GM12878 (cell line): ENCODE data around the gene MAGEH1.

Experiments
- ATF3 ChIP-seq: IDR thresholded peaks from 2 replicates; pipeline ENCODE4 v1.6.1; 2011; ENCODE audit warnings: low read depth, mild to moderate bottlenecking, low read length, moderate library complexity, borderline replicate concordance; ENCODE audit errors: extremely low read depth
- CBFB ChIP-seq: IDR thresholded peaks from 2 replicates; pipeline ENCODE4 v1.6.1; 2016; ENCODE audit warnings: antibody characterized with exemption, low read depth
- CHD1 ChIP-seq: IDR thresholded peaks from 2 replicates; pipeline ENCODE4 v1.6.1; 2012; ENCODE audit warnings: low read depth, low read length, improper control_type of control experiment
- CTCF ChIP-seq, 3 experiments: IDR thresholded peaks in 2 of 3; conservative IDR thresholded peaks in 1 of 3; 2 replicates each; pipeline ENCODE4 v1.5.1; 2011; ENCODE audit warnings: low read depth in 3 of 3, low read length in 3 of 3, mild to moderate bottlenecking in 3 of 3, control low read depth in 2 of 3, moderate library complexity in 2 of 3, inconsistent platforms in 1 of 3, mixed read lengths in 1 of 3; ENCODE audit not compliant: control insufficient read depth in 2 of 3, insufficient read depth in 1 of 3; ENCODE audit errors: extremely low read depth in 1 of 3
- KDM1A ChIP-seq: fragments of 200-600 bp; sonication (generic); IDR thresholded peaks from 2 replicates; pipeline ENCODE4 v1.6.1; 2016; ENCODE audit warnings: borderline replicate concordance
- MXI1 ChIP-seq: fragments of 150-350 bp; IDR thresholded peaks from 2 replicates; pipeline ENCODE4 v1.6.1; 2011; ENCODE audit warnings: low read depth, mild to moderate bottlenecking, inconsistent platforms, low read length, improper control_type of control experiment
- PBX3 ChIP-seq: IDR thresholded peaks from 2 replicates; pipeline ENCODE4 v1.6.1; 2011; ENCODE audit warnings: mild to moderate bottlenecking, low read depth, low read length, moderate library complexity; ENCODE audit not compliant: insufficient replicate concordance
- POLR2A ChIP-seq: IDR thresholded peaks from 2 replicates; pipeline ENCODE4 v1.6.1; 2011; ENCODE audit warnings: low read depth, mild to moderate bottlenecking, low read length
- SREBF2 ChIP-seq: IDR thresholded peaks from 2 replicates; pipeline ENCODE4 v1.6.1; 2012; ENCODE audit warnings: mild to moderate bottlenecking, low read length
- TCF7 ChIP-seq: IDR thresholded peaks from 2 replicates; pipeline ENCODE4 v1.6.1; 2014; ENCODE audit warnings: antibody characterized with exemption, borderline replicate concordance

- TF ChIP-seq TCF7 = no peak
- TF ChIP-seq SREBF2 = no peak
- TF ChIP-seq POLR2A = no peak
- no peak for TF ChIP-seq KDM1A
- TF ChIP-seq CHD1 = no peak
- TF ChIP-seq CTCF (IDR thresholded peaks at IDR 0.05 in 2 of 3, conservative IDR thresholded peaks at IDR 0.05 in 1 of 3; ENCODE audit: control insufficient read depth in 2 of 3, extremely low read depth in 1 of 3, insufficient read depth in 1 of 3, low read depth in 3 of 3, low read length in 3 of 3) = no peak
- TF ChIP-seq CBFB = no peak
- TF ChIP-seq PBX3 = no peak
- TF ChIP-seq MXI1 = no peak
- no peak for TF ChIP-seq ATF3
These were observed 39.0 kb downstream of the MAGEH1 start for GRCh38 chrX:55490974-55491373.
